Measurements from ENCODE around the gene LINGO4.

Gene LINGO4

DNA sequence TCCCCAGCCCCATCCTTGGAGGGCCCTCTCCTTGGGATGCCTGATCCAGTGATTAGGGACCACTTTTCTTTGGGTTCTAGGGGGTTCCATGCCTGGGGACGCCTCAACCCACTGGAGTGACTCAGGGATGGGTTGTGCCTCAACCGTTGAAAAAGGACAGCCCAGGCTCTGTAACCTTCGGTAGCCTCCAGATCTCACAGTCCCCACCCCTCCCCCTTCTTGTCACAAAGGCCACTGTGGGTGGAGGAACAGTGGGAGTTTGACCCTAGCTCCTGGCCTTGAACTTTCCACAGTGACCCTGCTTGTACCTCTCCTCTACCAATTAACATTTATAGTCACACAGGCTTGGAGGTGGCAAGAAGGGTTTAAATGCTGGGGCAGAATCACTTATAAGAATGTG is 29.0 kb upstream of the LINGO4 start:
- no peak for DNase-seq (ENCODE audit: low read depth in 1 of 2, low spot score in 1 of 2)

DNA sequence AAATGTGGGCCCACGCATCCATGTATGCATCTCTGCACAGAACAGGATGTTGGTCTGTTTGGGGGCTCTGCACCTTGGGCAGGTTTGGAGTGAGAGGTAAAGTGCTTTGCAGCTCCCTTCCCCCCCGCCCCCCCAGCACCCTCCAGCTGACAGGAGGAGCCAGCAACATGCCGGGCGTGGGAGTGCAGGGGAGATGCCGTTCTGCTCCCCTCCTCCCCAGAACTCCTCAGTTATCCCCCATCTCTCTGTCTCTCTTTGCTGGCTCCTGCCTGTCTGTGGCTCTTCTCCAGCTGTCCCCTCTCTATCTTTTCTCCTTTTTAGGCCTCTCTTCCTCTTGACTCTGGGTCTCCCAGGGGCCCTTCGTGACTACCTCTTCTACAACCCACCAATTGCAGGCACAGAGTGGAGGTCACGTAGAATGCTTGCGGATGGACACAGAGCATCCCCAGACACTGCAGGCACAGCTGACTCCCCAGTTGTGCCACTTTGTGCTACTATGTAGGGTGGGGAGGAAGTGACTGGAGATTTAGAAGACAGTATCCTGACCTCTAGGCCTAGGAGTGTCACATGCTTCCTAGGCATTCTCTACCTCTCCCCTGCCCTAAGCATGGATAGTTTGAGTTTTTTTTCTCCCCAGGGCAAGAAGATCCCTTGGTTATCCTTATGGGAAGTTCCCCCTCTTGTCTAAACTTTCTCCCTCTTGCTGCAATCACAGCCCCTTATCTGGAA is 28.1 kb upstream of the LINGO4 start:
- no peak for DNase-seq (ENCODE audit: low read depth in 1 of 2, low spot score in 1 of 2)

DNA sequence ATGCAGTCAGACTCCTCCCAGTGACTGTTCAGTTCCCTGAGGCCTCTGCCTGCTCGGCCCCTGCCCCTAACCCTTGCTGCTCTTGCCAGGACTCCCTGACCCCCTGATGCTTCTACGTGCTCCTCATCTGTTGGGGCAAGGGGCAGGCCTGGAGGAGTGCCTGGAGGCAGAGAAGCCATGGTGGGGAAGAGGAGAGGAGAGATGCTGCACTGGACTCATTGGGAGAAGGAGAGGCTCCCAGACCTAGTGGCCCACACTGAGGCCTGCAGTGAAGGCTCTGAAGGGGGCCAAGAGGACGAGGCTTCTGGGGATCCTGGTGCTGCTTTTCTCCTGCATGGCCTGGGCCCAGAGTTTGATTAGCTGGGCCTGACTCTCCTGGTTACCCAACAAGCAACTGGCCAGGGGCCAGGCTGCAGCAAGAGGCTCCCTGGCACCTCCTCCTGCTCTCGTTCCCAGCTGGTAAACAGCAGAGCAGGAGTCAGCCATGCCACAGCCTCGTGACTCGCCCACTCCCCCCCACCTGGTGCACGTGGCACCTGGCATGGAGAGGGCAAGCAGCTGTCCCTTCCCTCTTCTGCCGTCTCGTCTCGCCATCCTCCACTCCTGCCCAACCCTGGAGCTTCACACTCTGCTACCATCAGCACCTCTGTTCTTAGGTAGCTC is 27.2 kb upstream of the LINGO4 start:
- DNase-seq (ENCODE audit: low read depth in 1 of 2, low spot score in 1 of 2) = no peak

- DNase-seq (ENCODE audit: low read depth in 1 of 2, low spot score in 1 of 2) = no peak
Observed at GRCh38 chr1:151831605-151832004, 26.4 kb upstream of the LINGO4 start, which contains the start of gene RORC. RORC (minus strand) TSS chr1:151831802; CDS start chr1:151831764, 38 bp downstream.

GRCh38 chr1:151831256-151831591 is 26.0 kb upstream of the LINGO4 start:
- DNase-seq (ENCODE audit: low read depth in 1 of 2, low spot score in 1 of 2) = no peak

- DNase-seq (ENCODE audit: low read depth in 1 of 2, low spot score in 1 of 2) = no peak
Observed at GRCh38 chr1:151830055-151830454, 24.8 kb upstream of the LINGO4 start.

DNA sequence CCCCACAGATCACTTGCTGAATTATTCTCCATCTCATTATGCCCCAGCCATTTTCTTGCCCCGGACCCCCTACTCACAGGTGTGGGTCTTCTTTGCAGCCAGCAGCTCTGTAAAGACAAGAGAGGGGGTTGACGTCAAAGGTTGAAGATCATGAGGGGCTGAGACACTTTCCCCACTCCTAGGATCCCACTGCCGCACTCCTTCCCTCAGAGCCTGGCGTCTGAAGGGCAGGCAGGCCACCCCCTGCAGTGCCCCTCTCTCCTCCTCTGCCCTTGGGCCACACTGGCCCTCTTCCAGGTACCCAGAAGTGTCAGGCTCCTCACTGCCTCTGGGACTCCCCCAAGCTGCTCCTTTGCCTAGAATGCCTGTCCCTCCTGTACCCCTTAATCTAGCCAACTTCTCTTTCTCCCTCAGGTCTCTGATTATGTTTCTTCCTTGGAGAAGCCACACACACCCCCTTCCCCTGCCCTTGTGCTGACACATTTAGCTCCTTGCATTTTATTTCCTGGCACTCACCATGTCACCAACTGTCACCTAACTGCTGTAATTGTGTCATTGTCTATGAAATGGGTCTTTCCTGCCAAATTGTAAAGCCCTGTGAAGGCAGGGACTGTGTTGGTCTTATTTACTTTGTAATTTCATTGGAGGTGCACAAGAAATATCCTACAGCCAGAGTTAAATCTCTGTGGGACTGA is 24.3 kb upstream of the LINGO4 start:
- DNase-seq (ENCODE audit: low read depth in 1 of 2, low spot score in 1 of 2) = no peak

- DNase-seq (ENCODE audit: low read depth in 1 of 2, low spot score in 1 of 2) = no peak
Observed at GRCh38 chr1:151828921-151829320, 23.7 kb upstream of the LINGO4 start.

DNA sequence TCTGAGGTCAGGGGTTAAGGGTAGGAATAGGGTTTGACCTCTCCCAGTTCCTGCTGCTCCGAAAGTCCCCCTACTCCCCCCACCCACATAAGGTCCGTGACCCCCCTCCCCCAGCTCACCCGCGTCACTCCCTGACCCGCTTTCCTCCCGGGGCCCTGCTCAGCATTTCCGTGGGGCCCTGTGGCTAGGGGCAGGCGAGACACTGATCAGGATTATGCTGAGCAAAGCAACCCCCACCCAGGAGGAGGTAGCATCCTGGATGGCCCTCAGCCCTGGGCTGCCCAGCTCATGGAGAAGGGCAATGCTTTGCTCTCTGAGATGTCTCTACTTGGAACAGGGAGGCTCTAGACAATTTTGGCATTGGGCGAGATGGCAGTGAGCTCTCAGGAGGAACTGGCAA is 22.6 kb upstream of the LINGO4 start:
- no peak for DNase-seq (ENCODE audit: low read depth in 1 of 2, low spot score in 1 of 2)

GRCh38 chr1:151825751-151826660 is 20.8 kb upstream of the LINGO4 start:
- no peak for DNase-seq (ENCODE audit: low read depth in 1 of 2, low spot score in 1 of 2)

DNA sequence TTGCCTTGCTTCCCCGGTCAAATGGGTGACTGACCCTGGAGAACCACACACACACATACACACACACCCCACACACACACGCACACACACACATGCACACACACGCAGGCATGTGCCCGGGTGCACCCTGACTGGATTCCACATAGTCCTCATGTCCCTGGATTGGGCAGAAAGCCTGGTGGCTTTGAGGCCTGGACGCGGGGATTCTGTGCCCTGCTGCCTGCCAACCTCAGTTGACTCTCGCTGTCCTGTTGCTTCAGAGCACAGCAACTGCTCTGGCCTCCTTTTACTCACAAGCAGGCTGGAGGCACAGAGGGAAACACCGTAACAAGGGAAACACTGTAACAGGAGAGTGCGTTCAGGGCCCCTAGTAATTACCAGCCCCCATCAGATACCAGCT is 20.0 kb upstream of the LINGO4 start:
- no peak for DNase-seq (ENCODE audit: low read depth in 1 of 2, low spot score in 1 of 2)

GRCh38 chr1:151823175-151823574 is 18.0 kb upstream of the LINGO4 start:
- DNase-seq (ENCODE audit: low read depth in 1 of 2, low spot score in 1 of 2) = no peak

DNA sequence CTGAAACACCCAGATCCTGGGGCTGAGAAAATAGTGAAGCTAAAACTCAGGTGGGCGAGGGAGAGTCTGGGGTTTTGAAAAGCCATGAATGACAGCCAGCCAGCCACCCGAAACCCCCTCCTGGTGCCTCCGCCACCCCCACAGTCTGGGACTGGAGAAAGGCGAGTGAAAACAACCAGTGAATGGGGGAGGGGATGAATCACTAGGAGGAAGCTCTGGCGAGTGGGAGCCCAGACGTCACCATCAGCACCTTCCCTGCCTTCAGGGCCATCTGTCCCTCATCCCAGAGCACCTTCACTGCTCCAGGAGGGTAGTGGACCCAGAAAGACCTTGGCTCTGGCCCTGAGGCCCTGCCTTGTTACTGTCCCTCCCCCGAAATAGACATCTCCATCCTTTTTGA is 17.2 kb upstream of the LINGO4 start:
- no peak for DNase-seq (ENCODE audit: low read depth in 1 of 2, low spot score in 1 of 2)

DNA sequence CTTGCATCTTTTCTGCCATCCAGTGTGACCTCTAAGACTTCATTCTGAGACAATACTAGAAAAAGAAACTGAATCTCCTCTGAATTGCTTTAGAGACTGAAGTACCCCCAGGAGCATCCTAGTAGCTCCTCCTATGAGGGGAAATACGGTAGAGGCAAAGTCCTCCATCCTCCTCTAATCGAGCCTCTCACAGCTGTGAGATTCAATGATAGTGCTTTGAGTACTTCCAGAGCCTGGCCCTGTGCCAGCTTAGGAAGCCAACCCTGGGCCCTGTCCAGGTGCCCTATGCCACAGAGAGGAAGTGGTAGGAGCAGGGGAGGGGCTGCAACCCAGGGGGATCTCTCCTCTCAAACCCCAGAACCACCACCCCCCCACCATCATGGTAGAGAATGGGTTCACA is 15.7 kb upstream of the LINGO4 start:
- no peak for DNase-seq (ENCODE audit: low read depth in 1 of 2, low spot score in 1 of 2)

DNA sequence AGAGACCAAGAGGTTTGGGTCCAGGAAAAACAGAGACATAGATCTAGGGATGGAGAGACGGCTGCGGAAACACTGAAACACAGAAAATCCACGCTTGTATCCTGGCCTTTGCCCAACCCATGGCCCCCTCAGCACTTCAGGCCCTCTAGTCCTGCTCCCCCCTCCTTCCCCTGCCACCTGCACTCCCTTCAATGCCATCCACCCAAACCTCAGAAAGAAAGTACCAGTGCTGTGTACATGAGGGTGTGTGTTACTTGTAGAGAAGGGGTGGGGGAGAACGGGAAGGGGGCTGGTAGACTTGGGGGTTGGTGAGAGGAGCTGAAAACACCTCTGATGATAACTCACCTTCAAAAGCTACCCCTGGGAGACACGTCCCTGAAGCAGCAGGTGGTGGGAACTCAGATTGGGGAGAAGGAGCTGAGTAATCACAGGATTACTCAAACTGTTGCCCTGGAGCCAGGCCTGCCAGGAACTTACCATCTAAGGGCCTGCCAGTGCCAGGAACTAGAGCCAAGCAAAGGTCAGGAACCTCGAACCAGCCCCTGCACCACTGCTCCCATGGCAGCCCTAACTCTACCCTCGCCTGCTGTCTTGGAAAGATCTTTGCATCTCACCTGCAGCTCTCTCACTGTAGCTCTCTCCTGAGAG is 14.9 kb upstream of the LINGO4 start:
- no peak for DNase-seq (ENCODE audit: low read depth in 1 of 2, low spot score in 1 of 2)

DNA sequence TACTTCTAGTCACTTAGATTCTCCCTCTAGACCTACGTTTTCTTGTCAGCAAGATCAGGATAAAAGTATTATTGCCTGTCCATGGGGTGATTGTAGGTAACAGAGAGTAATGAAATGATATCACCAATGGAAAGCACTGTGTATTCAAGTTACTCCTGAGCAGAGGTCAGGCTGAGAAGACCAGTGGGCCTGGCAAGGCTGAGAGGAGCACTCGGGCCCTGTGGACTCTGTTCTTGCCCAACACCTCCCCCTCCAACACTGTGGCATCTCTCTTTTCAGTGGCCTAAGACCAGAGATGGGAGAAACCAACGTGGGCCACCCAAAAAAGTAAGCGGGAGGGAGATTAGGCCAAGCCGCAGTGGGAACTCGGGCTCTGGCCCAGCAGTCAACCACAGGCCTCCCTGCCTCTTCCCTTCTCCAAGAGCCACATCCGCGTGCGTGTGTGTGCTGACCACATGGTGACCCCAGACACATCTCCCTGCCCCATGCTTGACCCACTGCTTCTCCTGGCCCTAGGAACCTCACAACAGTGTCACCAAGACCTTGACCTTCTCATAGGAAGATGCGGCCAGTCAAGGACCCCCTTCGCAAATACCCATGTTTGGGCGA is 14.1 kb upstream of the LINGO4 start:
- no peak for DNase-seq (ENCODE audit: low read depth in 1 of 2, low spot score in 1 of 2)

DNA sequence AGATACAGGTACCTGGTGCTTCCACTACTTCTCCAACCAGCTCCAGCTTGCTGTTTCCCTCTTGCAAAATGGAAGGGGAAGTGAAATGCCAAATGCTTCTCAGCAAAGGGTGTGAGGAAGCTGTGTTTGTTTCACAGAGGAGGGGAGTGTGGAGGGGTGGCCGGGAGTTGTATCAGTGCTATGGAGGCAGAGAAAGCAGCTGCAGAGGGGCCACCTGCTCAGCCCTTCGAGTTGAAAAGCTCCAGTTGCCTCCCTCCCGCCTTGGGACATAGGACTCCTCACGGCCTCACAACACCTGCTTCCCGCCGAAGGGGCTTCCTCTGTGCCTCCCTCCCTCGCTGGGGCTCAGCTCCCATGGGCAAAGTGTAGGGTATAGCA is 12.1 kb upstream of the LINGO4 start:
- DNase-seq (ENCODE audit: low read depth in 1 of 2, low spot score in 1 of 2) = no peak

DNA sequence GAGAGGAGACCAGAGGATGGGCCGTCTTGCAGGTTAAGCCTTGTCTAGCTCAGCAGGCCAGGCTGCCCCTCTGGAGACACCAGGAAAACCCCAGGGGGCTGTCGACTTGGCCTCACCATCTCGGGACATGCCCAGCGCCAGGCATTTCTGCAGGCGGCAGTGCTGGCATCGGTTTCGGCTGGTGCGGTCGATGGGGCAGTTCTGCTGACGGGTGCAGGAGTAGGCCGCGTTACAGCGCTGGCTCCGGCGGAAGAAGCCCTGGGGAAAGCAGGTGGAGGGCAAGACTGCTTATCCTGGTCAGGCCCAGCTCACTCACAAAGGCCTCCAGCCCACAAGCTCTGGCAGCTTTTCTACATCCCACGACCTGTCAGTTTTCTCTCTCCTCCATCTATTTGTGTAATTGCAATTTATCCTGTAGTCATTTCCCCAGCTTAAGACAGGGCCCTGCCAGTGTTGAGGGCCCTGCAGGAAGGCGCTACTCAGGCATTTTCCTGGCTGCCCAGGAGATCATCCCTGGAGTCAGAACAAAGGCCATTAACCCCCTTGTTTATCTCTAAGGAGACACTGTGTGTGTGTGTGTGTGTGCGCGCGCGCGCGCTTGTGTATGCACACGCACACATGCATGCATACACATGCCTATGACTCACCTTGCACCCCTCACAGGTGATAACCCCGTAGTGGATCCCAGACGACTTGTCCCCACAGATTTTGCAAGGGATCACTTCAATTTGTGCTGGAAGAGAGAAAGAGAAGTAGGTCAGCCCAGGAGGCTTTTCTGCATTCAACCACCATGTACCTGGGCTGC is 11.5 kb upstream of the LINGO4 start:
- no peak for DNase-seq (ENCODE audit: low read depth in 1 of 2, low spot score in 1 of 2)

DNA sequence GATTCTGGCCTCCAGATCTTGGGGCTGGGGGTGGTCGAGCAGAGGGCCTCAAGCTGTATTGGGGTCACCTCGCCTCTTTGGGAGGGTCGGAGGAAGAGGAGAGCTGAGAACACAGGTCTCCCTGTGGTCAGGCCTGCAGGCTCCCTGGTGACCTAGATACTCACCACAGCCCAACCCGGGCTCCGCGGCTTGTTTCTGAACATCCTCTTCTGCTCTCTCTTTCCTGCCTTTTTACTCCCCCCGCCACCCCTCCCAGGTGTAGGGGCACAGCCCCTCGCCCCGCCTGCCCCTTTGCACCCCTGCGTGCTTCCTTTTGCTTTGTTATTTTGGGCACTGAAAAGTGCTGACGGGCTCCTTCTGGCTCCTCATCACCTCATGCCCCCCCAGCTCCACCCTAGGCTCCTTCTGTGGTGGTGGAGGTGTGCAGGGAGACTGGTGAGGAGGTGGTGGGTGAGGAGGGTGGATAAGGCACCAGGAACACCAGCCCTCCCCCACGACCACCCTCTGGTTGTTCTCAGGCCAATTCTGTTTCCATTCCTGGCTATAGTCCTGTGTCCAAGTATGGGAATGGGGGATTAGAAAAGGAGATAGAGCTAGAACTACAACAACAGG is 10.6 kb upstream of the LINGO4 start:
- DNase-seq (ENCODE audit: low read depth in 1 of 2, low spot score in 1 of 2) = no peak
